ENCODE measurements around the gene UGGT1.

The UGGT1 gene

GRCh38 chr2:128236491-128237035 is 145.6 kb downstream of the UGGT1 start:
- Histone ChIP-seq H3K79me2 (ENCODE audit: insufficient read depth, low read length) (no peaks in the 10 kb centered on the region), H3K9me3 (ENCODE audit: insufficient read depth, low read length, severe bottlenecking) (no peaks in the 10 kb centered on the region), H2AFZ (ENCODE audit: low read depth, low read length) (no peak overlapping the region), H3K27me3 (ENCODE audit: insufficient read depth, low read length, poor library complexity) (peaks cover 6% of the 10 kb centered on the region), H3K4me3 (ENCODE audit: low read depth in 1 of 2, low read length in 2 of 2) (no peak overlapping the region), H4K20me1 (ENCODE audit: insufficient read depth, low read length) (no peaks in the 10 kb centered on the region), H3K36me3 (ENCODE audit: insufficient read depth, low read length) (no peaks in the 10 kb centered on the region), H3K9ac (ENCODE audit: low read depth, low read length) (no peak overlapping the region), H3K4me2 (ENCODE audit: insufficient read depth, low read length) (no peak overlapping the region), H3K27ac (ENCODE audit: low read length) (no peak overlapping the region), H3K4me1 (ENCODE audit: insufficient read depth, low read length) (peaks cover 14% of the 10 kb centered on the region)
- no peak for TF ChIP-seq EZH2 (IDR thresholded peaks at IDR 0.05; ENCODE audit: borderline replicate concordance, low read depth, low read length, severe bottlenecking)
- TF ChIP-seq, protein P1, sequence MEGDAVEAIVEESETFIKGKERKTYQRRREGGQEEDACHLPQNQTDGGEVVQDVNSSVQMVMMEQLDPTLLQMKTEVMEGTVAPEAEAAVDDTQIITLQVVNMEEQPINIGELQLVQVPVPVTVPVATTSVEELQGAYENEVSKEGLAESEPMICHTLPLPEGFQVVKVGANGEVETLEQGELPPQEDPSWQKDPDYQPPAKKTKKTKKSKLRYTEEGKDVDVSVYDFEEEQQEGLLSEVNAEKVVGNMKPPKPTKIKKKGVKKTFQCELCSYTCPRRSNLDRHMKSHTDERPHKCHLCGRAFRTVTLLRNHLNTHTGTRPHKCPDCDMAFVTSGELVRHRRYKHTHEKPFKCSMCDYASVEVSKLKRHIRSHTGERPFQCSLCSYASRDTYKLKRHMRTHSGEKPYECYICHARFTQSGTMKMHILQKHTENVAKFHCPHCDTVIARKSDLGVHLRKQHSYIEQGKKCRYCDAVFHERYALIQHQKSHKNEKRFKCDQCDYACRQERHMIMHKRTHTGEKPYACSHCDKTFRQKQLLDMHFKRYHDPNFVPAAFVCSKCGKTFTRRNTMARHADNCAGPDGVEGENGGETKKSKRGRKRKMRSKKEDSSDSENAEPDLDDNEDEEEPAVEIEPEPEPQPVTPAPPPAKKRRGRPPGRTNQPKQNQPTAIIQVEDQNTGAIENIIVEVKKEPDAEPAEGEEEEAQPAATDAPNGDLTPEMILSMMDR (IDR thresholded peaks at IDR 0.05; ENCODE audit: borderline replicate concordance, extremely low read depth, low read length, poor library complexity, severe bottlenecking) = no peak
- DNase-seq = no peak
- no peak for ATAC-seq (ENCODE audit: insufficient read depth, low read depth)

DNA sequence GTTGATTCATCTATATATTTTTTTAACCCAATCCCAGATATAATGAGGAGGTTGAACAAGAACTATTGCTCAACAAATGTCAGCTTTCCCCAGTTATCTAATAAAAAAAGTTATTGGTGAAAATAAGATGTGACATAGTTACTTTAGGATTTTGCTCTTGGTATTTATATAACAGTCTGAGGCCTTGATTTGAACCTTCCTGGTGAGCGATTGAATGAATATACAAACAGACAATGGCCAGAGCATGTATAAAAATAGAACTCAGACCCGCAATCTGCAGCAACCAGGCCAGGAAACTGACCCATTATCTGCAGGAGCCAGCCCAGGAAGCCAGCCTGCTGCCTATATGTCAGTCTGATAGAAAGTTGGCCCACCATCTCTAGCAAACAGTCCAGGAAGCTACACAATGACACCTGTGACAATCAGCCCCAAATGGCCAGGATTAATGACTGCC is 146.1 kb downstream of the UGGT1 start:
- H3K79me2 ChIP-seq (ENCODE audit: insufficient read depth, low read length) = no peaks in the 10 kb centered on the region
- TF ChIP-seq EZH2 (IDR thresholded peaks at IDR 0.05; ENCODE audit: borderline replicate concordance, low read depth, low read length, severe bottlenecking) = no peak
- TF ChIP-seq, protein P1 (IDR thresholded peaks at IDR 0.05; ENCODE audit: borderline replicate concordance, extremely low read depth, low read length, poor library complexity, severe bottlenecking) = no peak
- H3K4me1 ChIP-seq (ENCODE audit: insufficient read depth, low read length) = peaks cover 14% of the 10 kb centered on the region
- no peak overlapping the region for H3K4me2 ChIP-seq (ENCODE audit: insufficient read depth, low read length)
- DNase-seq (no peak), ATAC-seq (ENCODE audit: insufficient read depth, low read depth) (no peak)
- H3K27me3 ChIP-seq (ENCODE audit: insufficient read depth, low read length, poor library complexity) = peaks cover 6% of the 10 kb centered on the region
- no peaks in the 10 kb centered on the region for H3K9me3 ChIP-seq (ENCODE audit: insufficient read depth, low read length, severe bottlenecking)
- no peaks in the 10 kb centered on the region for H4K20me1 ChIP-seq (ENCODE audit: insufficient read depth, low read length)
- no peaks in the 10 kb centered on the region for H3K36me3 ChIP-seq (ENCODE audit: insufficient read depth, low read length)
- H2AFZ ChIP-seq (ENCODE audit: low read depth, low read length) = no peak overlapping the region
- H3K27ac ChIP-seq (ENCODE audit: low read length) = no peak overlapping the region
- no peak overlapping the region for H3K4me3 ChIP-seq (ENCODE audit: low read depth in 1 of 2, low read length in 2 of 2)
- H3K9ac ChIP-seq (ENCODE audit: low read depth, low read length) = no peak overlapping the region

GRCh38 chr2:128237911-128238697 is 147.1 kb downstream of the UGGT1 start:
- DNase-seq (no peak), ATAC-seq (ENCODE audit: insufficient read depth, low read depth) (no peak)
- Histone ChIP-seq H2AFZ (ENCODE audit: low read depth, low read length) (no peak overlapping the region), H4K20me1 (ENCODE audit: insufficient read depth, low read length) (no peaks in the 10 kb centered on the region), H3K79me2 (ENCODE audit: insufficient read depth, low read length) (no peaks in the 10 kb centered on the region), H3K9me3 (ENCODE audit: insufficient read depth, low read length, severe bottlenecking) (no peaks in the 10 kb centered on the region), H3K4me2 (ENCODE audit: insufficient read depth, low read length) (no peak overlapping the region), H3K36me3 (ENCODE audit: insufficient read depth, low read length) (no peaks in the 10 kb centered on the region), H3K4me3 (ENCODE audit: low read depth in 1 of 2, low read length in 2 of 2) (no peak overlapping the region), H3K27me3 (ENCODE audit: insufficient read depth, low read length, poor library complexity) (no peaks in the 10 kb centered on the region), H3K27ac (ENCODE audit: low read length) (no peak overlapping the region), H3K9ac (ENCODE audit: low read depth, low read length) (no peak overlapping the region), H3K4me1 (ENCODE audit: insufficient read depth, low read length) (peaks cover 10% of the 10 kb centered on the region)
- no peak for TF ChIP-seq EZH2 (IDR thresholded peaks at IDR 0.05; ENCODE audit: borderline replicate concordance, low read depth, low read length, severe bottlenecking)
- TF ChIP-seq, protein P1 (IDR thresholded peaks at IDR 0.05; ENCODE audit: borderline replicate concordance, extremely low read depth, low read length, poor library complexity, severe bottlenecking) = no peak
